Cortex of kidney (tissue), 1 donor: ENCODE data around the gene PIEZO1.
"Not testable (repeated sequence)": the region's sequence is repeated elsewhere in the genome, so short reads cannot be mapped to it uniquely, and the experiment has no call there.

ENCODE experiments used
- DNase-seq: peaks from one replicate; lab custom pipeline; 2025; lab: John Stamatoyannopoulos, UW

Gene PIEZO1, protein sequence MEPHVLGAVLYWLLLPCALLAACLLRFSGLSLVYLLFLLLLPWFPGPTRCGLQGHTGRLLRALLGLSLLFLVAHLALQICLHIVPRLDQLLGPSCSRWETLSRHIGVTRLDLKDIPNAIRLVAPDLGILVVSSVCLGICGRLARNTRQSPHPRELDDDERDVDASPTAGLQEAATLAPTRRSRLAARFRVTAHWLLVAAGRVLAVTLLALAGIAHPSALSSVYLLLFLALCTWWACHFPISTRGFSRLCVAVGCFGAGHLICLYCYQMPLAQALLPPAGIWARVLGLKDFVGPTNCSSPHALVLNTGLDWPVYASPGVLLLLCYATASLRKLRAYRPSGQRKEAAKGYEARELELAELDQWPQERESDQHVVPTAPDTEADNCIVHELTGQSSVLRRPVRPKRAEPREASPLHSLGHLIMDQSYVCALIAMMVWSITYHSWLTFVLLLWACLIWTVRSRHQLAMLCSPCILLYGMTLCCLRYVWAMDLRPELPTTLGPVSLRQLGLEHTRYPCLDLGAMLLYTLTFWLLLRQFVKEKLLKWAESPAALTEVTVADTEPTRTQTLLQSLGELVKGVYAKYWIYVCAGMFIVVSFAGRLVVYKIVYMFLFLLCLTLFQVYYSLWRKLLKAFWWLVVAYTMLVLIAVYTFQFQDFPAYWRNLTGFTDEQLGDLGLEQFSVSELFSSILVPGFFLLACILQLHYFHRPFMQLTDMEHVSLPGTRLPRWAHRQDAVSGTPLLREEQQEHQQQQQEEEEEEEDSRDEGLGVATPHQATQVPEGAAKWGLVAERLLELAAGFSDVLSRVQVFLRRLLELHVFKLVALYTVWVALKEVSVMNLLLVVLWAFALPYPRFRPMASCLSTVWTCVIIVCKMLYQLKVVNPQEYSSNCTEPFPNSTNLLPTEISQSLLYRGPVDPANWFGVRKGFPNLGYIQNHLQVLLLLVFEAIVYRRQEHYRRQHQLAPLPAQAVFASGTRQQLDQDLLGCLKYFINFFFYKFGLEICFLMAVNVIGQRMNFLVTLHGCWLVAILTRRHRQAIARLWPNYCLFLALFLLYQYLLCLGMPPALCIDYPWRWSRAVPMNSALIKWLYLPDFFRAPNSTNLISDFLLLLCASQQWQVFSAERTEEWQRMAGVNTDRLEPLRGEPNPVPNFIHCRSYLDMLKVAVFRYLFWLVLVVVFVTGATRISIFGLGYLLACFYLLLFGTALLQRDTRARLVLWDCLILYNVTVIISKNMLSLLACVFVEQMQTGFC (N-terminal part only)

DNA sequence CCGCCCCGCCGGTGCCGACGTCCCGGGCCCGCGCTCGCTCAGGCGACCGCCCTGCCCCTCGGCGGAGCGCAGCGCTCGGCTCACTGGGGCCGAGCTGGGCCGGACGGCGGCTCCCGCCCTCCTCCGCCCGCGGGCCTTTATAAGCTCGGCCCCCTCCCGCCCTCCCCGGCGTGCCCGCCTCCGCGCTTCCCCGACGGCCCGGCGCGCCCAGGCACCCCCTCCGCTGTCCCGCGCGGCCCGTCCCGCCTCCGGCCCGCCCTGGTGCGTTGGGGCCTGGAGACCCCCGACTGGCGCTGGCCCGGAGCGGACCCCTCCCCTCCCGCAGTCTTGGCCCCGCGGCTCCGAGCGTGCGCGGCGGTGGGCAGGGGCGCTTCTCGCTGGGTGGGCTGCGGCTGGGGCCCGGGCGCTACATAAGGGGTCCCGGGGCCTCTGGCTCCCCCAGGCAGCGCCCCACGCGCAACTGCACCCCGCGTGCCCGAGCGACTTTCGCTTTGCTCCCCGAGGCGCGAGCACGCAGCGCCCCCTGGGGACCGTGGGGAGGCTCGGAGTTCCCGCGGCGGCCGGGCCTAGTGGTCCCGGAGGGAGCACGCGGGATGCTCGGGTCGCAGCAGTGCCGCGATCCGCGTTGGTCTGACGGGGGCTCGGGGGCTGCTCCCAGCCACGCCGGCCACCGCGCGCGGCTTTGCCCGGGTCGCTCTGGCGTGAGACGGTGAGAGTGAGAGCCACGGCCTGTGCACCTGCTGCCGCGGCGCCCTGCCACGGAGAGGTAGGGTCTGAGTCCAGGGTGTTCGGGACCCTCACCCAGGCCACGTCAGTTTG, at the start of gene PIEZO1:
Gene PIEZO1, minus strand, starts transcription at position 115 of the 819 bp plus-strand sequence. CDS start 256 bp downstream, outside the sequence.
- no peak for DNase-seq

DNA sequence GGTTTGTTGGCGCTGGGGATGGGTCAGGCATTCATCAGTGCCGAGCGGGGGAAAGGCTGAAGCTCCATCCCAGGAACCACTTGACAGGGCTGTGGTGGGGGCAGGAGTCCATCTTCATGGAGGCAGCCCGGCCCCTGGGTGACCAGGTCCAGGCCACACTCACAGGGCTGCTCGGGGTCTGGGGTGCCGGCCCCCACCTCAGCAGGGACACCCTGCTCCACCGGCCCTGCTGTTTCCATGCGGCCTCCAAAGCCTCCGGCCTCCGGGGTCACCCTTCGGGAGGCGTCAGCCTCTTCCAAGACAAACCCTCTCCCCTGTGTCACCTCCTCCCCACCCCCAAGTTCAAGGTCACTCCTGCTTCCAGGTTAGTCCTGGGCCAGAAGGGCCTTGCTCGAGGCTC, 49.6 kb upstream of the PIEZO1 start:
- no peak for DNase-seq

DNA sequence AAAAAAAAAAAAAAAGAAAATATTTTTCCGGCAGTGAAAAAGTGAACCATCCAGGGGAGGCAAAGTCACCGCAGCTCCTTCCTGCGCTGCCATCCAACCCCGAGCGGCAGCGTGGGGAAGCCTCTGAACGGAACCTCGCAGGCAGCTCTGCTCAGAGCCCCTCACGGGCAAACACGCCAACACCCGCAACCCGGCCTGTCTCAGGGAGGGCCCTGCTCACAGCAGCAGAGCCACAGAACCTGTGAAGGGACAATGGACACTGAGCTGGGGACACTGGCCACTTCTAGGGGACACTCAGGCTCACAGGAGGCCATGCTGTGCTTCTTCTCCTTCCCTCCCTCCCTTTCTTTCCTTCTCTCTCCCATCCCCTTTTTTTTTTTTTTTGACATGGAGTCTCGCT, 48.1 kb upstream of the PIEZO1 start:
- DNase-seq: no peak

DNA sequence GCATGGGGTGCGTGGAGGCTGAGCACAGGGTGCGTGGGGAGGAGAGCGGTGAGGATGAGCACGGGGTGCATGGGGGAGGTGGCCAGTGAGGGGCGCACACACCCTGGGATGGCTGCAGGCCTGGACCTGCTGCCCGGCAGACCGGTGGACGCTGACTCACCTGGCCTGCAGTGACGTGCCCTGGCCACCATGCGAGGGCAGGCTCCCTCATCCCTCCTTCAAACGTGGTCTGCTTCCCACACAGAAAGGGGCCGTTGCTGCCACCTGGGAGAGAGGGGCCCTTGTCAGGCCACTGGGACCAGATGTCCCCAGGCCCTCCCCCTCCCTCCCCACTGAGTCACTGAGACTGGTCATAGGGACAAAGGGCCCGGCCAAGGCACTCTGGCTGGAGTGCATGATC, 46.8 kb upstream of the PIEZO1 start:
- no peak for DNase-seq

DNA sequence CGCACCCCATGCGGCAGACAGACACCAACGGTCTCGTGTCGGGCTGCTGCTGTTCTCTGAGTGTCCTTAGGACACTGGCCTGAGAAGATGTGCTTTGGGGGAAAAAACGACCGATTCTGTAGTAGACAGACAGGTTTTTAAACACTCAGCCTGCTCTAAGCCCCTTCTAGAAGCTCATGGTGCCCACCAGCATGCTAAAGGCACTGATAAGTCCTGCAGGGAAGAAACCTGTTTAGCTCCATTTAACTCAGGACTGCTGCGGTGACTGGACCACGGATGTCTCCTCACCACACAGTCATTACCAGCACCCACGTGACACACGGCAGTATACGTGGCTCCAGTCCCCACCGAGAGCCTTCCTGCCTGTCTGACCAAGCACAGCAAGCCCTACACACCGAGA, 45.8 kb upstream of the PIEZO1 start:
- no peak for DNase-seq

DNA sequence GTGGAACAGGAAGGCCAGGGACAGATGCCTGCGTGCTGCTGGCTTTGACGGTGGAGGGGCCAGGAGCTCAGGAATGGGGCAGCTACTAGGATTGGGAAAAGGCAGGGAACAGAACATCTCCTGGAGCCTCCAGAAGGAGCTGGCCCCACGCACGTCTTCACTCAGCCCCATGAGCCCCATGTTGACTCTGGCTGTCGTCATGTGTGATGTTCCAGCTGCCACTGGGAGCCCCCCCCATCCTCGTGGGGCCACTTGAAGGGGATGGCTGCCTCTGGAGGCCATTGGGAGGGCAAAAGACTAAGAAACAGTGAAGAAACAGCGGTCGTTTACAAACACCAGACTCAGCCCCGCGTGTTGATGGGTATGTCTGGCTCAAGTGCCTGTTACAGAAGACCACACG, 45.2 kb upstream of the PIEZO1 start:
- no peak for DNase-seq

DNA sequence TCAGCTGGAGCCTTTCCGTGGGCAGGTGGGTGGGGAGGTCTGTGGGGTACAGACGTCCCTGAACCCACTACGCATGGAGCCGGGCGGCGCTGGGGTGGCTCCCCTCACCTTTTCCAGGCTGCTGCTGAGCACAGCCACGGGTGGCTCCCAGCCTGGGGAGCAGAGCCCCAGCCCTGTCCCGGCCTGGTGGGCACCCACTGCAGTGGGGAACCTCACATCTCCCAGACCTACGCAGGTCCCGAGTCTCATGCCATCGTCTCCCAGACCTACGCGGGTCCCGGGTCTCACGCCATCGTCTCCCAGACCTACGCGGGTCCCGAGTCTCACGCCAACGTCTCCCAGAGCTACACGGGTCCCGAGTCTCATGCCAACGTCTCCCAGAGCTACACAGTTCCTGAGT, 43.7 kb upstream of the PIEZO1 start:
- DNase-seq: no peak

DNA sequence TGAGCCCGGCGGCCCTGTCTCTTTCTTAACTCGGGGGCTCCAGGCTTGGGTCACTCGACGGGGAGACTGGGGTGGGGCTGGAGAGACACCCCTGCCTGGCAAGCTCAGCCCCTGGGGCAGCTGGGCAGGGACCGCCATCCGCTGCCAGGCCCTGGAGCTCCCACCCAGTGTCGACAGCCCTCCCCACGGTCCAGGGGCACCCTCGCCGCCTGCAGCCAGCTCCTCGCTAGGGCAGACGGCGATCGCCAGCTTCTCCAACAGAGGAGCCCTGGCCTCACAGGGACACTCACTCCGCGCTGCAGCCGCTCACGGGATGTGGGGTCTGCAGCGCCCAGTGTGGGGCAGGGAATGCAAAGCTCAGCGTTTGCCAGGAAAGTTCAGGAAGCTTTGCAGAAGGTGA, 42.7 kb upstream of the PIEZO1 start:
- DNase-seq: no peak

DNA sequence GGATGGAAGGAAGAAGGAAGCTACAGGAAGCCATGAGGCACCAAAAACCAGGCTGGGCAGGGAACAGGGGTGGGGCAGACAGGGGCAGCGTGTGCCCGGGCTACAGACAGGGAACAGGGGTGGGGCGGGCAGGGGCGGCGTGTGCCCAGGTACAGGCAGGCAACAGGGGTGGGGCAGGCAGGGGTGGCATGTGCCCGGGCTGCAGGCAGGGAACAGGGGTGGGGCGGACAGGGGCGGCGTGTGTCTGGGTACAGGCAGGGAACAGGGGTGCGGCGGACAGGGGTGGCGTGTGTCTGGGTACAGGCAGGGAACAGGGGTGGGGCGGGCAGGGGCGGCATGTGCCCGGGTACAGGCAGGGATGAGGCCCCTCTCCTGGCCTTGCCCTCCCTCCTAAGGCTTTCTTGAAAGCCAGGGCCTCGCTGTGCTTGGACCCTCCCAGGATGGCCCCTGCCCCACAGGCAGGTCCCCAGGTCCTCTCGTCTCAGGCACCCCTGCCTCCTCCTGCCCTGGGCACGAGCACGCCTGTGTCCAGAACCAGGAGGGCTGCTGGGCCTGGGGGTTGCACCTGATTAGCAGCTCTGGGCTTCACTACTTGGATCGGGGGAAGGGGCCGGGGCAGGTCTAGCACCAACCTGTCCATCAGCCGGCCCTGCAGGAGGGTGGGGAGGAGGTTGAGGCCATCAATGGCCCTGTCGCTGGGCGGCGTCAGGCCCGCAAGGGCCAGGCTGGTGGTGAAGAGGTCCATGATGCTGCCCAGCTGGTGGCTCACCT, 41.2 kb upstream of the PIEZO1 start:
- DNase-seq: no peak

DNA sequence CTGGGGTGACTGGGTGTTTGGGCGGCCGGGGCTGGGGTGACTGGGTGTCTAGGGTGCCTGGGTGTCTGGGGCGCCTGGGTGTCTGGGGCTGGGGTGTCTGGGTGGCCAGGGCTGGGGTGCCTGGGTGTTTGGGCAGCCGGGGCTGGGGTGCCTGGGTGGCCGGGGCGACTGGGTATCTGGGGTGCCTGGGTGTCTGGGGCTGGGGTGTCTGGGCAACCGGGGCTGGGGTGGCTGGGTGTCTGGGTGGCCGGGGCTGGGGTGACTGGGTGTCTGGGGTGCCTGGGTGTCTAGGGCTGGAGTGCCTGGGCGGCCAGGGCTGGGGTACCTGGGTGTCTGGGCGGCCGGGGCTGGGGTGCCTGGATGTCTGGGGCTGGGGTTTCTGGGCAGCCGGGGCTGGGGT, 40.1 kb upstream of the PIEZO1 start:
- DNase-seq: no peak

DNA sequence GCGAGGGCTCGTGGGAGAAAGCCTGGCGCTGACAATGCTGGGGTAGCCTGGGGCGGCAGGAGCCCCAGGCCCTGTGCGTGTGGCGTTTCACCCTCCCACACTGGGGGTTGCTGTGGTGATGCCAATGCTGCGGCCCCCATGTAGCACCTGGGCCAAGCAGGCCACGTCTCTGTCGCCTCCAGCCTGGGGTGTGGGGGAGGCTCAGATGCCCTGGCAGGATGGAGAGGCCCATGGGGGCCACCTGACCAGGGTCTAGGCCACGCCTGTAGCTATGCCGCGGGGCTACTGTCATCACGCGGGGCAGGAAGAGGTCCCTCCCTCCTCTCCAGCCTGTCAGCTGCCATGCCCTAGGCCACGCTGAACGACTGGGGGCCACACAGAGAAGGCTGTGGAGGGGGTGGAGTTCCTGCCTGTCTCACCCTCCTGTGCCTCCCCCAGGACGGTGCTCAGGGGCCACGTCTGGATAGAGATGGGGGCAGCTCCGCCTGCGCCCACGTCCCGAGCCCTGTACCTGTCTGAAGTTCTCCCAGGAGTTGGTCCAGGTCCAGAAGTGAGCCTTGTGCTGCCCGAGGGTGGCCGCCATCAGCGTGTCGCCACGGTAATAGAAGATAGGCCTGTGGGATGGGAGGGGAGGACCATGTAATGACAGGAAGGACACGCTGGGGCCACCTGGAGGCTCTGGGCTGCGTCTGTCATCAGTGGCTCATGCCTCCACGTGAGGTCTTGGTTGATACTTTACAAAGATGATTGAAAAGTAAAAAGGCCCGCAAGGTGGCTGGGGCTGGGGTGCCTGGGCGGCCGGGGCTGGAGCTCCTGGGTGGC, 39.4 kb upstream of the PIEZO1 start:
- DNase-seq: no peak

DNA sequence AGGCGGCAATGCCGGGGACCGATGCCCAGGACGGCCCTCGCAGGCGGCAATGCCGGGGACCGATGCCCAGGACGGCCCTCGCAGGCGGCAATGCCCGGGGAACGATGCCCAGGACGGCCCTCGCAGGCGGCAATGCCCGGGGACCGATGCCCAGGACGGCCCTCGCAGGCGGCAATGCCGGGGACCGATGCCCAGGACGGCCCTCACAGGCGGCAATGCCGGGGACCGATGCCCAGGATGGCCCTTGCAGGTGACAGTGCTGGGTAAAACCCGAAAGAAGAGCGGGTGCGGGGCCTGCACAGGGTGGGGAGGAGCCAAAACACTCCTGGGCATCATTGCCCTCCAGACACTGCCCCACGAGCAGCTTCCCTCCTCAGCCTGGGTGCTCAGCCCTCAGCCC, 38.6 kb upstream of the PIEZO1 start:
- not testable (repeated sequence) for DNase-seq

DNA sequence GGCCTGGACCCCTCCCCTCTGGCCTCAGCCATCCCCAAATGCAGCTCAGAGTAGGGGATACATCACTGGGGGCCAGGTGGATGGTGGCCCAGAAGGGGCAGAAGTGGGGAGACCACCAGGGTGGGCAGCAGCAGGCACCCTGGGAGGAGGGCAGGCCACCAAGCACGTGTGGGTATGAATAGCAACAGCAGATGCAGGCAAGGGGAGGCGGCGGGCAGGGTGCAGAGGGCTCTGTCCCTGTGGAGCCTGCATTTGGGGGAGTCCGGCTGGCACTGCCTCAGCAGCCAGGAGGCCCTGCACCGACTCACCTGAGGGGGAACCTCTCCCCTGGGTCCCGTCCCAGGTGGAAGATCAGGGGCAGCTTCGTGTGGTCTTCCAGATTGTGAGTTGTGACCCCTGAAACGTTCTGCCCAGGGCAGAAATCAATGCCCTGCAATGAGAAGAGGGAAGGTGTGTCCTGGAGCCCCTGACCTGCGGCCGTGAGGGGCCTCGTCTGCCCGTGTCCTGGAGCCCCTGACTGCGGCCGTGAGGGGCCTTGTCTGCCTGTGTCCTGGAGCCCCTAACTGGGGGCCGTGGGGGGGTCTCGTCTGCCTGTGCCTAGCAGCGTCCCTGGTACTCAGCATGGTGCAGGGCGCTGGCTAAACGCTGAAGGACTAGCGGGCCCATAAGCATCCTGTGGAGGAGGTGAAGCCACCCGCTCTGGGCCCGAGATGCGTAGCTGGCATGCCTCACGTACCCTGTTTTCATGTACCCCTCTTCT, 37.4 kb upstream of the PIEZO1 start:
- no peak for DNase-seq

DNA sequence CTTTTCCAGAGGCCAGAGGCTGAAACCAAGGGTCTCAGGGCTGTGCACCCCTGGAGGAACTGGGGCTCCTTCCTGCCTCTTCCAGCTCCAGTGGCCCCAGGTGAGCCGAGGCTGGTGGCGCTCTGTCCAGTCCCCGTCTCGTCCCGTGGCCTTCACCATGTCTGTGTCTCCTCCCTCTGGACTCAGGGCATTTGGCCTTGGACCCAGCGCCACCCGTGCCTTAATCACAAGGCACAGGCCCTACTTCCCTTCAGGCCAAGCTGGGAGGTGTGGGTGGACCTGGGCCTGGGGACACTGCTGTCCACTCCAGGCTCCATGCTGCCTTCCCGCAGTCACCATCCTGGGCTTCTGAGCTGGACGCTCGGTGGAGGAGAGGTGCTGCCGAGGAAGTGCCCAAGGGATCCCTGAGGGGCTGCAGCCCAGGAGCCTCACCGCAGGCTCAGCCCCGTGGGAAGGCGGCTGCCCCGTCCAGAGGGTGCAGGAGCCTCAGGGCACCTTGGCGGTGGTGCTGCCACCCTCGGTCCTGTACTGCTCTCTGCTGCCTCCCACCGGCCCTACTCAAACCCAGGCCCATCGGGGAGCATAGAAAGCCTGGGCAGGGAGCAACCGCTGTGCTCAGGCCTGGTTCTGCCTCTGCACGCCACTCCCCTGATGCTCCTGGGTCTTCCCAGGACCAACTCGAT, 36.3 kb upstream of the PIEZO1 start:
- no peak for DNase-seq

DNA sequence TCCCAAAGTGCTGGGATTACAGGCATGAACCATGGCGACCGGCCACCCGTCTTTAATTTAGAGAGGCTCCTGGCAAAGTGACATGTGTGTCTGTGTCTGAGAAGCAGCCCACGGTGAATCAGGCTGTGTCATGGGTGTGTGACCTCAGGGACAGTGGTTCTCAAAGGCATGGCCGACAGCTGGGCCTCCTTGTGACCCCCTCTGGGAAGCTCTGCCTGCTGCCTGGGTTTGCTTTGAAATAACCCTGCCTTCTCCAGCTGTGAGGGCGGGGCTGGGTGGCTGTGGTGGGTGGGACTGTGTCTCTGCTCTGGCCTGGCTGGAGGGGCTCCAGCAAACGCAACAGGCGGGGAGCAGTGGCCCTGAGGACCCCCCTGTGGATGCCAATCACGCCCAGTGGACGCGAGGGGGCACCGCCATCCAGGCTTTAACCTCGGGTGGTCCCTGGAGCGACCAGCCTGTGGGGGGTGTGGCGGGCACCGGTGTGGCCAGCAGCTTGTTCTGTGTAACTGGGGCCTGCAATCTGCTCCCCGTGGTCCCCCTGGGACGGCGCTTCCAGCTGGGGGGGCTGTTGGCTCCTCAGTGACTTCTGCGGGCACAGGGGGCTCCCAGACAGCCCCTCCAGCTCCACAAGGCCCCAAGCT, 35.5 kb upstream of the PIEZO1 start:
- DNase-seq: no peak

DNA sequence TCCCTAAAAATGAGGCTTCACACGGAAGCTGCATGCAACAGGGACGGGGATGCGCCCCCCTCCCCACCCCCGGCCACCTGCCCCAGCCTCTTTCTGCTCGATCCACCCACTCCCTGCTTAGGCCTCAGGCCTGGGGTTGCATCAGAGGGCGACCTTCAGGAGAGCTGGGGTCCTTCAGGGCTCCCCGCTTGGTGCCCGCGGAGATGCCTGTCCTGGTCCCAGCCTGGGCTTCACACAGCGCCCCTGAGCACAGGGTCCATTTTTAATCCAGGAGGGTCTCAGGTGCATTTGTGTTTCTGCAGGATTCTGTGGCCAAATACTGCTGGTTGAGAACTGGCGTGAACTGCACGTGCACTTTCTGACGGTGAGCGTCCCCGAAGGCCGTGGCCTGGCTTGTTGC, 34.1 kb upstream of the PIEZO1 start:
- DNase-seq: no peak

DNA sequence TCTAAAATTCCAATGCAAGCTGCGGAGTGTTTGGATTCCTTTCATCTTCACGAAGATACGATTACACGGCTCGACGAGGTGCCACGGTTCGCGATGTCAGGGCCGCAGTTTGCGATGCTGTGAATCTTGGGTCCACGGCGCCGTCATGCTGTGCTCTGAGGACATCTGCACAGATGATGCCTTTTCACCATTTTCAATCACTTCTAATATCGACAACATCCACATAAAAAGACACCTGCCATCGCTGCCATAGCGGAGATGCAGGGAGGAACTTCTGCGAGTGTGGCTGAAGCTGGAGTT, 33.5 kb upstream of the PIEZO1 start:
- DNase-seq: no peak
